Measurements from ENCODE around the gene UBLCP1.
"Not testable (repeated sequence)": the region's sequence is repeated elsewhere in the genome, so short reads cannot be mapped to it uniquely, and the experiment has no call there.

Gene UBLCP1

GRCh38 chr5:159249158-159249557, 13.9 kb upstream of the UBLCP1 start:
- no peak for DNase-seq (ENCODE audit: extremely low read depth in 1 of 2, low read depth in 1 of 2)

- DNase-seq (ENCODE audit: extremely low read depth in 1 of 2, low read depth in 1 of 2) = no peak
Observed at GRCh38 chr5:159252195-159252594, 10.9 kb upstream of the UBLCP1 start.

DNA sequence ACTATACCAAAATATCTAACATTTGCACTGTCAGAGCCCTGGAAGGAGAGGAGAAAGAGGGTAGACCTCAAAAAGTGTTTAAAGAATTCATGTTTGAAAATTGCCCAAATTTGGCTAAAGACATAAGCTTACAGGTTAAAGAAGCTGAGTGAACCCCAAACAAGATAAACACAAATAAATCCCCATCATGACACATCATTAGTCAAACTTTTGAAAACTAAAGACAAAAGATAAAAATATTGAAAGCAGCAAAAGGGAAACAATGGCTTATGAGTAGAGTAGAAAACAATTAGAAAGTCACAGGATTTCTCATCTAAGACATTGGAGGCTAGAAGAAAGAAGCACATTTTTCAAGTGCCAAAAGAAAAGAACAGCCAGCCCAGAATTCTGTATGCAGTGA, 6.1 kb upstream of the UBLCP1 start:
- no peak for DNase-seq (ENCODE audit: extremely low read depth in 1 of 2, low read depth in 1 of 2)

GRCh38 chr5:159257629-159258283, 5.3 kb upstream of the UBLCP1 start:
- DNase-seq (ENCODE audit: extremely low read depth in 1 of 2, low read depth in 1 of 2) = no peak

GRCh38 chr5:159258361-159258760, 4.7 kb upstream of the UBLCP1 start:
- DNase-seq (ENCODE audit: extremely low read depth in 1 of 2, low read depth in 1 of 2) = no peak

DNA sequence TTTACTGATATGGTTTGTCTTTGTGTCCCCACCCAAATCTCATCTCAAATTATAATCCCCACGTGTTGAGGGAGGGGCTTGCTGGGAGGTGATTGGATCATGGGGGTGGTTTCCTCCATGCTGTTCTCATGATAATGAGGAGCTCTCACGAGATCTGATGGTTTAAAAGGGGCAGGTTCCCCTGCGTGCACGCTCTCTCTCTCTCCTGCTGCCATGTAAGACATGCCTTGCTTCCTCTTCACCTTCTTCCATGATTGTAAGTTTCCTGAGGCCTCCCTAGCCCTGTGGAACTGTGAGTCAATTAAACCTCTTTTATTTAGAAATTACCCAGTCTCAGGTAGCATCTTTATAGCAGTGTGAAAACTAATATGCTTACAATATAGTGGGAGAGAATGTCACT, 2.9 kb upstream of the UBLCP1 start:
- DNase-seq (ENCODE audit: extremely low read depth in 1 of 2, low read depth in 1 of 2) = not testable (repeated sequence)

- DNase-seq (ENCODE audit: extremely low read depth in 1 of 2, low read depth in 1 of 2) = no peak
Observed at GRCh38 chr5:159262472-159262858, 625 bp upstream of the UBLCP1 start.

DNA sequence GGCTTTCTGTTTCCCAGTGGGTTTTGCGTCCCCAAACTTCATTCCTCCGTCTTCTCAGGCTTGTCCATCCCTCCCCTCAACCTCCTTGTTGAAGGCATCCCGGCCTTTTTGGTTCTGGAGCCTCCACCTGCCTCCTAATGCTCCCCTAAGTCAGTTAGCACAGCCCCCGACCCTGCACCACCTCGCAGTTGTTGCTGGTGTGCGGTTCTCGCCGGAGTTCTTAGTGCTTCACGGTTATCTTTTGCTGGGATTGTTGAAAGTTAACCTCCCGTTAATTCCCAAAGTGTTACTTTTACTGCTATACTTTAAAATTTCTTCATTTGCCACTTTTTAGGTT, 447 bp downstream of the UBLCP1 start:
- peak in 1 of 2 donors; percentile 1 for DNase-seq (ENCODE audit: extremely low read depth in 1 of 2, low read depth in 1 of 2)

GRCh38 chr5:159266764-159267163, 3.7 kb downstream of the UBLCP1 start:
- DNase-seq (ENCODE audit: extremely low read depth in 1 of 2, low read depth in 1 of 2) = not testable (repeated sequence)

- DNase-seq (ENCODE audit: extremely low read depth in 1 of 2, low read depth in 1 of 2) = no peak
Observed at GRCh38 chr5:159269723-159270122, 6.6 kb downstream of the UBLCP1 start.

- no peak for DNase-seq (ENCODE audit: extremely low read depth in 1 of 2, low read depth in 1 of 2)
Observed at GRCh38 chr5:159273923-159274322, 10.8 kb downstream of the UBLCP1 start.

DNA sequence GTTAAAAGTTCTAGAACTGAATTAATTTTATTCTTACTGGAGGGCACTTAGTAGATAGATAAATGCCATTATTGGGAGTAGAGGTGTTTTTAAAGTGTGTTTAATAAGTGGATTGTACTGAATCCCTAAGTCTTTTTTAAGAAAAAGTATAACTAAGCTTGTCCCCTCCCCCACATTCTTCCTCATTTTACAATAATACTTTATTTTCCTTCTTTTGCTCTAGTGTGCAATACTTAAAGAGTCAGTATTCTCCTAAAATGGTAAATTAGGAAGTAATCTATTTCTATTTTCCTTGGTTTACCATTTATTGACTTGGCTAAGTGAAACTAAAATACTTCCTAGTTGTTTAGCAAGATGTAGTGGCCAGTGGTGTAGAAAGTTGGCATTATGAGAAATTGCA, 11.6 kb downstream of the UBLCP1 start:
- DNase-seq (ENCODE audit: extremely low read depth in 1 of 2, low read depth in 1 of 2) = no peak

DNA sequence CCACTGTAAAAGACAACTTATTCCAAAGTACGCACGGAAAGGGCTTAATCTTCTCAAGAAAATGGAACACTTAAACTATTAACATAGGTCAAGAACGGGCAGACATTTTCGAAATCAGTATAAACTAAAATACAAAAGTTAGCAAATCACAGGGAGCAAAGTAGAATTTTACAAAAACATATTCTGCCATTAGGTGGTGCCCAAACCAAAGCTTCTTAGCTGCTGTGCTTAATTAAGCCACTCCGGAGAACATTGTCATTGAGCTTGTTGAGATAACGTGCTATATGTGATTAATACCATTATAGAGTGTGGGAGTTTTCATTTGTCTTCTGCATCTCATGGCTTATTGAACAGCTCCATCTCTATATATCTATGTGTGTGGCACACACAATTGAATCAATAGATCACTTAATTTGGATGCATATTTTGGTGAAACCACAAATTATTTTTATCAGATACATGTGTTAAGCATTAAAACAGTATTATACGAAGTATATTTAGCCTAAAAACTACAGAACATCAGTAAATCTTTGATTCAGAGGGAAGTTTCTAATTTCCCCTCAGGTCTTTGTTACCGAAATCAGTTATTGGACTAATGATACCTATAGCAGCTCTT, 23.4 kb downstream of the UBLCP1 start:
- no peak for DNase-seq (ENCODE audit: extremely low read depth in 1 of 2, low read depth in 1 of 2)

- DNase-seq (ENCODE audit: extremely low read depth in 1 of 2, low read depth in 1 of 2) = no peak
Observed at GRCh38 chr5:159290741-159291140, 27.7 kb downstream of the UBLCP1 start.

DNA sequence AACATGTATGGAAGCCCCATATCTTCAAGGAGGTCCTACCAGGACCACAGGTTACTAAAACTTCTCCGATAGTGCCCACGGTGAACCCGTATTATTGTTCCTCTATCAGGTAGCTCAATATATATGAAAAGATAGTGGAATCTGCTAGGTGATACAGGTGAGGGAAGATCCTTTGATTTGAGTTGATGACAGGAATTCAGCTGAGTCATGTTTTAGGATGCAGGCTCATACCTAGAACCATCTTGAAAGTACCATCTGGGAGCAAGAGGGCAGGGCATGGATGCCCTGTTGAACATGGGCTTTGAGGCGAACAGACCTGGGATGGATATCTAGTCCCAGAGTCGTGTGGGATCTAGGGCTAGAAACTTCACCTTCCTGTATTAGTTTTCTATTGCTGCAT, 31.8 kb downstream of the UBLCP1 start:
- no peak for DNase-seq (ENCODE audit: extremely low read depth in 1 of 2, low read depth in 1 of 2)

- not testable (repeated sequence) for DNase-seq (ENCODE audit: extremely low read depth in 1 of 2, low read depth in 1 of 2)
Observed at GRCh38 chr5:159297300-159297699, 34.2 kb downstream of the UBLCP1 start.

GRCh38 chr5:159301466-159301865, 38.4 kb downstream of the UBLCP1 start:
- no peak for DNase-seq (ENCODE audit: extremely low read depth in 1 of 2, low read depth in 1 of 2)

- DNase-seq (ENCODE audit: extremely low read depth in 1 of 2, low read depth in 1 of 2) = not testable (repeated sequence)
Observed at GRCh38 chr5:159301929-159302860, 39.1 kb downstream of the UBLCP1 start.

- DNase-seq (ENCODE audit: extremely low read depth in 1 of 2, low read depth in 1 of 2) = no peak
Observed at GRCh38 chr5:159303286-159303685, 40.2 kb downstream of the UBLCP1 start.

DNA sequence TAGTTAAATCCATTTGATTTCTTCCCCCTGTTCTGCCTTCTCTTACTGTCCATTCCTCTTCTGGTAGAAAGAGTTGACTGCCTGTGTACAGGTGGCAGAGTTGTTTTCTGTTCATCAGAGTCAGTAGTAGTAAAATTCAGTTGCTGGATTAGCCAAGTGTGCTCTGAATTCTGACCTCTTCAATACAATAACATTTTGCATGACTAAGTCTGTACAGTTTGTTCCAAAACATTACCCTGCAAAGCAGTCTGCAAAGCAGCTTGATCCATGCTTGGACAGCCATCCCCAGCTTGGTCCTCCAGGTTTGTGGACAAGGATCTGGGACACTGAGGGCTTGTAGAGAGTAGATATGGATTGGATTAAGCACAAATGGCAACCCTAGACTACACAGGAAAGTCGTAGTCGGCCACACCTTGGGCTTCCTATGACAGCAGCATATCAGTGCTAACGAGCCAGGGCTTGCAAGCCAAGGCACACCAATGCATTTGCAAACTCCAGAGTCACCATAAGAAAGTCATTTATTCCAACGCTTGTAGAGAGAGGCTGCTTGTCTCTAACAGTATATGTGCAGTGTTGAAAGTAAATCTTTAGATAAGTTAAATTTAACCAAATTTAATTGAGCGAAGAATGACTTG, 42.0 kb downstream of the UBLCP1 start:
- DNase-seq (ENCODE audit: extremely low read depth in 1 of 2, low read depth in 1 of 2) = no peak

- DNase-seq (ENCODE audit: extremely low read depth in 1 of 2, low read depth in 1 of 2) = no peak
Observed at GRCh38 chr5:159309689-159310433, 46.8 kb downstream of the UBLCP1 start.

All from activated CD8-positive, alpha-beta memory T cell treated with anti-CD3 and anti-CD28 coated beads for 1 hour (primary cell).